ENCODE measurements around the gene RPL36.
"Not testable (repeated sequence)": the region's sequence is repeated elsewhere in the genome, so short reads cannot be mapped to it uniquely, and the experiment has no call there.

Gene RPL36

GRCh38 chr19:5690955-5691821, 1.1 kb downstream of the RPL36 start:
- no peak for DNase-seq (ENCODE audit: low spot score)

GRCh38 chr19:5691822-5692722, 2.0 kb downstream of the RPL36 start:
- DNase-seq (ENCODE audit: low spot score): no peak

GRCh38 chr19:5692723-5693194, 2.7 kb downstream of the RPL36 start:
- DNase-seq (ENCODE audit: low spot score): no peak

GRCh38 chr19:5693195-5694166, 3.4 kb downstream of the RPL36 start:
- DNase-seq (ENCODE audit: low spot score): no peak

GRCh38 chr19:5694167-5694955, 4.3 kb downstream of the RPL36 start:
- DNase-seq (ENCODE audit: low spot score): no peak

GRCh38 chr19:5694956-5695648, 5.0 kb downstream of the RPL36 start:
- DNase-seq (ENCODE audit: low spot score): no peak

- DNase-seq (ENCODE audit: low spot score): no peak
These were observed 5.6 kb downstream of the RPL36 start for GRCh38 chr19:5695649-5696195.

- no peak for DNase-seq (ENCODE audit: low spot score)
These were observed 6.3 kb downstream of the RPL36 start for GRCh38 chr19:5696196-5697021.

GRCh38 chr19:5697022-5697889, 7.2 kb downstream of the RPL36 start:
- no peak for DNase-seq (ENCODE audit: low spot score)

- DNase-seq (ENCODE audit: low spot score): no peak
These were observed 8.0 kb downstream of the RPL36 start for GRCh38 chr19:5697890-5698634.

GRCh38 chr19:5698635-5699422, 8.7 kb downstream of the RPL36 start:
- no peak for DNase-seq (ENCODE audit: low spot score)

GRCh38 chr19:5700455-5701092, 10.5 kb downstream of the RPL36 start:
- DNase-seq (ENCODE audit: low spot score): no peak

GRCh38 chr19:5702053-5702410, 11.9 kb downstream of the RPL36 start:
- not testable (repeated sequence) for DNase-seq (ENCODE audit: low spot score)

- DNase-seq (ENCODE audit: low spot score): no peak
These were observed 14.0 kb downstream of the RPL36 start for GRCh38 chr19:5703819-5704818.

GRCh38 chr19:5705552-5705951, 15.5 kb downstream of the RPL36 start:
- DNase-seq (ENCODE audit: low spot score): no peak

Measured in ecto neural progenitor cell (in vitro differentiated cells).